Measurements from ENCODE around the gene SIGLEC11. TPM values are rescaled to one million over a fixed set of nuclear protein-coding genes. Genes with fewer than 3 reads are reported as not detected.

The SIGLEC11 gene
- total and polyA plus RNA-seq, 2 donors from 2014 or later: 1.2 to 1.5 TPM

GRCh38 chr19:50003254-50003788 lies 42.3 kb upstream of the SIGLEC11 start:
- TF ChIP-seq, protein P1, sequence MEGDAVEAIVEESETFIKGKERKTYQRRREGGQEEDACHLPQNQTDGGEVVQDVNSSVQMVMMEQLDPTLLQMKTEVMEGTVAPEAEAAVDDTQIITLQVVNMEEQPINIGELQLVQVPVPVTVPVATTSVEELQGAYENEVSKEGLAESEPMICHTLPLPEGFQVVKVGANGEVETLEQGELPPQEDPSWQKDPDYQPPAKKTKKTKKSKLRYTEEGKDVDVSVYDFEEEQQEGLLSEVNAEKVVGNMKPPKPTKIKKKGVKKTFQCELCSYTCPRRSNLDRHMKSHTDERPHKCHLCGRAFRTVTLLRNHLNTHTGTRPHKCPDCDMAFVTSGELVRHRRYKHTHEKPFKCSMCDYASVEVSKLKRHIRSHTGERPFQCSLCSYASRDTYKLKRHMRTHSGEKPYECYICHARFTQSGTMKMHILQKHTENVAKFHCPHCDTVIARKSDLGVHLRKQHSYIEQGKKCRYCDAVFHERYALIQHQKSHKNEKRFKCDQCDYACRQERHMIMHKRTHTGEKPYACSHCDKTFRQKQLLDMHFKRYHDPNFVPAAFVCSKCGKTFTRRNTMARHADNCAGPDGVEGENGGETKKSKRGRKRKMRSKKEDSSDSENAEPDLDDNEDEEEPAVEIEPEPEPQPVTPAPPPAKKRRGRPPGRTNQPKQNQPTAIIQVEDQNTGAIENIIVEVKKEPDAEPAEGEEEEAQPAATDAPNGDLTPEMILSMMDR (IDR thresholded peaks at IDR 0.05; ENCODE audit: borderline replicate concordance, extremely low read depth, insufficient read depth): no peak
- FAIRE-seq (no peak), DNase-seq (no peak)
- no peak overlapping the region for H3K27ac ChIP-seq (ENCODE audit: low read depth in 2 of 2, low read length in 2 of 2)
- no peaks in the 10 kb centered on the region for H3K9me3 ChIP-seq (ENCODE audit: control insufficient read depth in 2 of 3, insufficient read depth in 1 of 3, low read length in 3 of 3)
- H3K9ac ChIP-seq (ENCODE audit: low read length in 3 of 3): no peak overlapping the region
- no peaks in the 10 kb centered on the region for H3K27me3 ChIP-seq (ENCODE audit: control insufficient read depth, insufficient read depth, low read length)
- H3K4me1 ChIP-seq (ENCODE audit: control insufficient read depth in 2 of 3, insufficient read depth in 2 of 3, low read depth in 1 of 3, low read length in 3 of 3): no peaks in the 10 kb centered on the region
- intact Hi-C loops (cut with DNase I): no loop called here
- H3K36me3 ChIP-seq (ENCODE audit: control insufficient read depth in 2 of 3, insufficient read depth in 3 of 3, low read length in 3 of 3): peaks cover 2 to 61% (median 60%) of the 10 kb centered on the region in 3 donors
- H3K4me3 ChIP-seq (ENCODE audit: low read length in 3 of 3): no peak overlapping the region

- TF ChIP-seq, protein P1 (IDR thresholded peaks at IDR 0.05; ENCODE audit: borderline replicate concordance, extremely low read depth, insufficient read depth): no peak
- Histone ChIP-seq H3K36me3 (ENCODE audit: control insufficient read depth in 2 of 3, insufficient read depth in 3 of 3, low read length in 3 of 3) (peaks cover 0 to 60% (median 57%) of the 10 kb centered on the region in 3 donors), H3K4me3 (ENCODE audit: low read length in 3 of 3) (no peak overlapping the region), H3K4me1 (ENCODE audit: control insufficient read depth in 2 of 3, insufficient read depth in 2 of 3, low read depth in 1 of 3, low read length in 3 of 3) (no peaks in the 10 kb centered on the region), H3K27me3 (ENCODE audit: control insufficient read depth, insufficient read depth, low read length) (no peaks in the 10 kb centered on the region), H3K9me3 (ENCODE audit: control insufficient read depth in 2 of 3, insufficient read depth in 1 of 3, low read length in 3 of 3) (no peaks in the 10 kb centered on the region), H3K27ac (ENCODE audit: low read depth in 2 of 2, low read length in 2 of 2) (no peak overlapping the region), H3K9ac (ENCODE audit: low read length in 3 of 3) (no peak overlapping the region)
- FAIRE-seq (no peak), DNase-seq (no peak)
- intact Hi-C loops (cut with DNase I): no loop called here
Observed at GRCh38 chr19:50002386-50002960, 41.5 kb upstream of the SIGLEC11 start.

GRCh38 chr19:50001775-50002174 lies 40.8 kb upstream of the SIGLEC11 start:
- Histone ChIP-seq H3K4me1 (ENCODE audit: control insufficient read depth in 2 of 3, insufficient read depth in 2 of 3, low read depth in 1 of 3, low read length in 3 of 3) (no peaks in the 10 kb centered on the region), H3K9ac (ENCODE audit: low read length in 3 of 3) (no peak overlapping the region), H3K4me3 (ENCODE audit: low read length in 3 of 3) (no peak overlapping the region), H3K27ac (ENCODE audit: low read depth in 2 of 2, low read length in 2 of 2) (no peak overlapping the region), H3K9me3 (ENCODE audit: control insufficient read depth in 2 of 3, insufficient read depth in 1 of 3, low read length in 3 of 3) (no peaks in the 10 kb centered on the region), H3K27me3 (ENCODE audit: control insufficient read depth, insufficient read depth, low read length) (no peaks in the 10 kb centered on the region), H3K36me3 (ENCODE audit: control insufficient read depth in 2 of 3, insufficient read depth in 3 of 3, low read length in 3 of 3) (peaks cover 0 to 57% (median 54%) of the 10 kb centered on the region in 3 donors)
- FAIRE-seq (no peak), DNase-seq (no peak)
- intact Hi-C loops (cut with DNase I): no loop called here
- TF ChIP-seq, protein P1 (IDR thresholded peaks at IDR 0.05; ENCODE audit: borderline replicate concordance, extremely low read depth, insufficient read depth): no peak
